Neural progenitor cell (in vitro differentiated cells): Measurements from ENCODE around the gene OR52L1. TPM values are rescaled to one million over a fixed set of nuclear protein-coding genes. Genes with fewer than 3 reads are reported as not detected.

ENCODE experiments used
- DNase-seq: peaks from one replicate; pipeline ENCODE4 v3.0.0-alpha.2; 2016; ENCODE audit warnings: low spot score
- H2AFZ ChIP-seq: fragments of 200-600 bp; sonication (generic); replicated peaks from 2 replicates; pipeline ENCODE4 v1.6.1; 2016; ENCODE audit warnings: antibody characterized with exemption
- H3F3A ChIP-seq: fragments of 200-600 bp; sonication (generic); 2 replicates; pipeline ENCODE4 v1.6.1; 2016; ENCODE audit warnings: antibody characterized with exemption, low read depth
- H3K27ac ChIP-seq: fragments of 200-600 bp; sonication (generic); 2 replicates; pipeline ENCODE4 v1.5.1; 2016; ENCODE audit warnings: mild to moderate bottlenecking
- H3K27me3 ChIP-seq: fragments of 200-600 bp; sonication (generic); 2 replicates; pipeline ENCODE4 v1.6.1; 2016; ENCODE audit warnings: mild to moderate bottlenecking, moderate library complexity
- H3K36me3 ChIP-seq: fragments of 200-600 bp; sonication (generic); 2 replicates; pipeline ENCODE4 v1.5.1; 2016
- H3K4me1 ChIP-seq: fragments of 200-600 bp; sonication (generic); 2 replicates; pipeline ENCODE4 v1.6.1; 2016; ENCODE audit warnings: mixed run types
- H3K4me2 ChIP-seq: fragments of 200-600 bp; sonication (generic); 2 replicates; pipeline ENCODE4 v1.6.1; 2016
- H3K4me3 ChIP-seq: fragments of 200-600 bp; sonication (generic); 2 replicates; pipeline ENCODE4 v1.5.1; 2016
- H3K79me2 ChIP-seq: fragments of 200-600 bp; sonication (generic); 2 replicates; pipeline ENCODE4 v1.6.1; 2016; ENCODE audit warnings: low read depth
- H3K9ac ChIP-seq: fragments of 200-600 bp; sonication (generic); 2 replicates; pipeline ENCODE4 v1.6.1; 2016
- H3K9me3 ChIP-seq: fragments of 200-600 bp; sonication (generic); 2 replicates; pipeline ENCODE4 v1.5.1; 2016; ENCODE audit warnings: low read depth
- H4K20me1 ChIP-seq: fragments of 200-600 bp; sonication (generic); 2 replicates; pipeline ENCODE4 v1.6.1; 2016; ENCODE audit warnings: low read depth
- H3K27ac Mint-ChIP-seq: 3 replicates; pipeline ENCODE4 v1.8.0; 2021; ENCODE audit warnings: mixed read lengths
- H3K27me3 Mint-ChIP-seq: 2 replicates; pipeline ENCODE4 v1.8.0; 2022; ENCODE audit warnings: low read depth, mild to moderate bottlenecking, inconsistent platforms, moderate library complexity, mixed read lengths; ENCODE audit not compliant: insufficient read depth
- H3K36me3 Mint-ChIP-seq: 3 replicates; pipeline ENCODE4 v1.8.0; 2021; ENCODE audit warnings: mixed read lengths
- H3K4me1 Mint-ChIP-seq: 3 replicates; pipeline ENCODE4 v1.8.0; 2021; ENCODE audit warnings: mixed read lengths
- H3K4me3 Mint-ChIP-seq: 3 replicates; pipeline ENCODE4 v1.8.0; 2021; ENCODE audit warnings: mild to moderate bottlenecking, moderate library complexity, mixed read lengths
- H3K9me3 Mint-ChIP-seq: 3 replicates; pipeline ENCODE4 v1.8.0; 2020; ENCODE audit warnings: mixed read lengths
- EZH2 ChIP-seq: fragments of 200-600 bp; sonication (generic); IDR thresholded peaks from 2 replicates; pipeline ENCODE4 v1.6.1; 2017; ENCODE audit warnings: antibody characterized with exemption, mild to moderate bottlenecking, moderate library complexity
- EZH2phosphoT487 ChIP-seq: fragments of 200-600 bp; sonication (generic); IDR thresholded peaks from 2 replicates; pipeline ENCODE4 v1.6.1; 2017; ENCODE audit warnings: antibody characterized with exemption
- total RNA-seq: library from RNA; depleted of rRNA; stranded (reverse); fragments of >200 nt; gene quantifications from 2 replicates; pipeline ENCODE4 v1.2.3, GENCODE V29; 2015; ENCODE audit warnings: low replicate concordance
- TF ChIP-seq, protein P1 (sequence below): fragments of 200-600 bp; sonication (generic); IDR thresholded peaks from 2 replicates; pipeline ENCODE4 v1.5.1; 2017; ENCODE audit warnings: antibody characterized with exemption, mild to moderate bottlenecking

Gene OR52L1
- total RNA-seq, 1 donor from 2014 or later, result not detected

- Histone ChIP-seq H3K9ac (no peak overlapping the region), H3K4me2 (no peak overlapping the region), H3K79me2 (no peaks in the 10 kb centered on the region), H3K4me1 (peaks cover 6% of the 10 kb centered on the region), H3F3A (no peaks in the 10 kb centered on the region), H2AFZ (no peak overlapping the region), H4K20me1 (no peaks in the 10 kb centered on the region), H3K9me3 (no peaks in the 10 kb centered on the region), H3K27ac (no peak overlapping the region), H3K4me3 (no peak overlapping the region), H3K27me3 (no peaks in the 10 kb centered on the region), H3K36me3 (no peaks in the 10 kb centered on the region)
- Mint-ChIP-seq H3K9me3 (peaks cover 5% of the 10 kb centered on the region), H3K4me1 (no peaks in the 10 kb centered on the region), H3K36me3 (no peaks in the 10 kb centered on the region), H3K4me3 (no peak overlapping the region), H3K27ac (no peak overlapping the region), H3K27me3 (no peaks in the 10 kb centered on the region)
- TF ChIP-seq, protein P1, sequence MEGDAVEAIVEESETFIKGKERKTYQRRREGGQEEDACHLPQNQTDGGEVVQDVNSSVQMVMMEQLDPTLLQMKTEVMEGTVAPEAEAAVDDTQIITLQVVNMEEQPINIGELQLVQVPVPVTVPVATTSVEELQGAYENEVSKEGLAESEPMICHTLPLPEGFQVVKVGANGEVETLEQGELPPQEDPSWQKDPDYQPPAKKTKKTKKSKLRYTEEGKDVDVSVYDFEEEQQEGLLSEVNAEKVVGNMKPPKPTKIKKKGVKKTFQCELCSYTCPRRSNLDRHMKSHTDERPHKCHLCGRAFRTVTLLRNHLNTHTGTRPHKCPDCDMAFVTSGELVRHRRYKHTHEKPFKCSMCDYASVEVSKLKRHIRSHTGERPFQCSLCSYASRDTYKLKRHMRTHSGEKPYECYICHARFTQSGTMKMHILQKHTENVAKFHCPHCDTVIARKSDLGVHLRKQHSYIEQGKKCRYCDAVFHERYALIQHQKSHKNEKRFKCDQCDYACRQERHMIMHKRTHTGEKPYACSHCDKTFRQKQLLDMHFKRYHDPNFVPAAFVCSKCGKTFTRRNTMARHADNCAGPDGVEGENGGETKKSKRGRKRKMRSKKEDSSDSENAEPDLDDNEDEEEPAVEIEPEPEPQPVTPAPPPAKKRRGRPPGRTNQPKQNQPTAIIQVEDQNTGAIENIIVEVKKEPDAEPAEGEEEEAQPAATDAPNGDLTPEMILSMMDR, result no peak
- TF ChIP-seq EZH2 (no peak), EZH2phosphoT487 (no peak)
- no peak for DNase-seq
Measured at GRCh38 chr11:6012035-6012668, 25.4 kb upstream of the OR52L1 start.

DNA sequence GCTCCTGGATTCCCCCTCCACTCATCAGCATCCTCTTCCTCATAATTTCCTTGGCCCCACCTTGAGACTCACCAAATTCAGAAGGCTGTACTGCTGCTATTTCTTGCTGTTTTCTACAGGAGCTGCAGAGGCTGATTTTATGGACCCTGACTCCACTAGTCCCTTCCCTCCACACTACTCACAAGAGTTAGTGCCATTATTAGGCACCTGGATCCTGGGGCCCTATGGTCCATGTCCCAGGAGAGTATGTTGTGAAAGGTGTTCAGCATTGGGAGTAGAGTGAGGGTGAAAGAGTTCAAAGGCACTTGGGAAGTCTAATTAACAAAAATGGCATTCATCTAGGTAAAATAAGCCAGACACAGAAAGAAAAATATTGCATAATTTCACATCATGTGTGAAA, 20.1 kb upstream of the OR52L1 start, which contains the start of gene OR56A4:
Gene OR56A4, minus strand, starts transcription at position 101 of the 400 bp plus-strand sequence. CDS start 3,954 bp downstream, outside the sequence.
- no peak within 1 kb of the TSS for H2AFZ ChIP-seq
- no peaks in the 10 kb centered on the region for H3K27me3 ChIP-seq
- no peak within 1 kb of the TSS for H3K9ac ChIP-seq
- Mint-ChIP-seq H3K27ac (no peak within 1 kb of the TSS), H3K27me3 (no peaks in the 10 kb centered on the region), H3K36me3 (no peaks in the 10 kb centered on the region), H3K9me3 (no peaks in the 10 kb centered on the region), H3K4me3 (no peak within 1 kb of the TSS), H3K4me1 (no peaks in the 10 kb centered on the region)
- no peaks in the 10 kb centered on the region for H3K9me3 ChIP-seq
- no peak within 1 kb of the TSS for H3K27ac ChIP-seq
- H3K79me2 ChIP-seq, result no peaks in the 10 kb centered on the region
- no peaks in the 10 kb centered on the region for H3K36me3 ChIP-seq
- DNase-seq, result no peak
- TF ChIP-seq EZH2phosphoT487 (no peak), EZH2 (no peak)
- TF ChIP-seq, protein P1, result no peak
- H3K4me3 ChIP-seq, result no peak within 1 kb of the TSS
- no peak within 1 kb of the TSS for H3K4me2 ChIP-seq
- H4K20me1 ChIP-seq, result no peaks in the 10 kb centered on the region
- H3K4me1 ChIP-seq, result peaks cover 6% of the 10 kb centered on the region
- no peaks in the 10 kb centered on the region for H3F3A ChIP-seq

GRCh38 chr11:6006395-6006794, 19.6 kb upstream of the OR52L1 start:
- no peak overlapping the region for H3K27ac ChIP-seq
- no peaks in the 10 kb centered on the region for H3K27me3 ChIP-seq
- H3K4me3 Mint-ChIP-seq, result no peak overlapping the region
- no peaks in the 10 kb centered on the region for H4K20me1 ChIP-seq
- no peaks in the 10 kb centered on the region for H3K79me2 ChIP-seq
- no peak overlapping the region for H3K9ac ChIP-seq
- no peaks in the 10 kb centered on the region for H3K36me3 Mint-ChIP-seq
- H3K27me3 Mint-ChIP-seq, result no peaks in the 10 kb centered on the region
- no peak overlapping the region for H3K27ac Mint-ChIP-seq
- H2AFZ ChIP-seq, result no peak overlapping the region
- H3F3A ChIP-seq, result no peaks in the 10 kb centered on the region
- H3K4me3 ChIP-seq, result no peak overlapping the region
- TF ChIP-seq EZH2phosphoT487 (no peak), EZH2 (no peak)
- TF ChIP-seq, protein P1, result no peak
- no peaks in the 10 kb centered on the region for H3K9me3 ChIP-seq
- H3K9me3 Mint-ChIP-seq, result no peaks in the 10 kb centered on the region
- no peaks in the 10 kb centered on the region for H3K4me1 Mint-ChIP-seq
- no peak for DNase-seq
- H3K36me3 ChIP-seq, result no peaks in the 10 kb centered on the region
- H3K4me2 ChIP-seq, result no peak overlapping the region
- H3K4me1 ChIP-seq, result peaks cover 6% of the 10 kb centered on the region
